ENCODE results near the gene SPINT1. TPM values are rescaled to one million over a fixed set of nuclear protein-coding genes. Genes with fewer than 3 reads are reported as not detected.

SPINT1 gene
- total and polyA plus RNA-seq, 12 donors, result 0.17 to 1.9 (median 0.43) TPM; not detected in 1

DNA sequence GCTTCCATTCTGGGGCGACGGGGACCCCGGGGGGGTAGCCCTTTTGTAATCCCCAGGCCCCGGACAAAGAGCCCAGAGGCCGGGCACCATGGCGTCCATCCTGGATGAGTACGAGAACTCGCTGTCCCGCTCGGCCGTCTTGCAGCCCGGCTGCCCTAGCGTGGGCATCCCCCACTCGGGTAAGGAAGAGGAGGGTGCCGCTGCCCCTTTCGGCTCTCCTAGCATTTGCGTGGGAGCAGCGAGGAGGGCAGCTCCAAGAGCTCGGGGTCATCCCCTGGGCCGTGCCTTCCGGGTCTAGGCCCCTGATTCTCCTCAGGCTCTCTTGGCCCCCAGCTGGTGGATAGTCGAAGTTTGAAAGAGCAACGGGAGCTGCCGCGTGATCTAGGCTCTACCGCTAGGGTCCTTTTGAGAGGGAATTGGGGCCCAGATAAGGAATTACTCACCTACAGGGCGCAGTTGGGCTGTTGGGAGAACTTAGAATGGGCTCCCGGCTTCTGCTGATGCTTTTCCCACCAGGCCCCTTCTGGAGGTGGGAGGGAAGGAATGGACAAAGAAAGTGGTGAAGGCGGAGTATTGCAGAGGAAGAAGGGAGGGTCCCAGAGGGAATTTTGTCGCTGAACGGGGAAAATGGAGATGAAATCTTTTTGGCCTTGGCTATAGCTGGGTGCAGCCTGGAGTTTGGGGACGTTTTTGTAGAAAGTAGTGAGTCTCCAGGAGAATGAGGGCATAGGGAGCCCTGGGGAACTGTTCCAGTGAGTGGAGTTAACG, 51.0 kb downstream of the SPINT1 start:
- intact Hi-C loops (cut with DNase I), result loop anchor here in 9 of 10 donors (1.0 to 10.0 kb wide), 12 partner anchors 36 to 303 kb away; partner anchors contain the start of genes KNL1 (in 5 of the 9), DNAJC17 (in 1 of the 9), INO80 (in 1 of the 9) and RAD51 (in 1 of the 9)

DNA sequence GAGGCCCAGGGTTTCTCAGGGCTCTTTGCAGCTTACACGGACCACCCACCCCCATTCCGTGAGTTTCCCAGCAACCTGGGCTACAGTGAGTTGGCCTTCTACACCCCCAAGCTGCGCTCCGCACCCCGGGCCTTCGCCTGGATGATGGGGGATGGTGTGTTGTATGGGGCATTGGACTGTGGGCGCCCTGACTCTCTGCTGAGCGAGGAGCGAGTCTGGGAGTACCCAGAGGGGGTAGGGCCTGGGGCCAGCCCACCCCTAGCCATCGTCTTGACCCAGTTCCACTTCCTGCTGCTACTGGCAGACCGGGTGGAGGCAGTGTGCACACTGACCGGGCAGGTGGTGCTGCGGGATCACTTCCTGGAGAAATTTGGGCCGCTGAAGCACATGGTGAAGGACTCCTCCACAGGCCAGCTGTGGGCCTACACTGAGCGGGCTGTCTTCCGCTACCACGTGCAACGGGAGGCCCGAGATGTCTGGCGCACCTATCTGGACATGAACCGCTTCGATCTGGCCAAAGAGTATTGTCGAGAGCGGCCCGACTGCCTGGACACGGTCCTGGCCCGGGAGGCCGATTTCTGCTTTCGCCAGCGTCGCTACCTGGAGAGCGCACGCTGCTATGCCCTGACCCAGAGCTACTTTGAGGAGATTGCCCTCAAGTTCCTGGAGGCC, 55.8 kb downstream of the SPINT1 start:
- no peak for DNase-seq
- intact Hi-C loops (cut with DNase I), result loop anchor here in 9 of 10 donors (5.0 to 10.0 kb wide), 11 partner anchors 95 to 433 kb away; partner anchors contain the start of genes INO80 (in 3 of the 9), KNL1 (in 2 of the 9), DNAJC17 (in 1 of the 9) and NUSAP1 (in 1 of the 9)
- WGBS, 2 donors, result 89 to 91% methylated on average over 33 of the region's 33 CpGs

More for the DNA sequence above, 51.0 kb downstream of the SPINT1 start:
- 1 to 2% methylated on average over 33 of the region's 33 CpGs for WGBS, 2 donors
- ATAC-seq (peak; percentile 11 to 56 (median 46)), DNase-seq (peak in 1 of 2 donors; percentile 39)
- TF ChIP-seq, protein P1, sequence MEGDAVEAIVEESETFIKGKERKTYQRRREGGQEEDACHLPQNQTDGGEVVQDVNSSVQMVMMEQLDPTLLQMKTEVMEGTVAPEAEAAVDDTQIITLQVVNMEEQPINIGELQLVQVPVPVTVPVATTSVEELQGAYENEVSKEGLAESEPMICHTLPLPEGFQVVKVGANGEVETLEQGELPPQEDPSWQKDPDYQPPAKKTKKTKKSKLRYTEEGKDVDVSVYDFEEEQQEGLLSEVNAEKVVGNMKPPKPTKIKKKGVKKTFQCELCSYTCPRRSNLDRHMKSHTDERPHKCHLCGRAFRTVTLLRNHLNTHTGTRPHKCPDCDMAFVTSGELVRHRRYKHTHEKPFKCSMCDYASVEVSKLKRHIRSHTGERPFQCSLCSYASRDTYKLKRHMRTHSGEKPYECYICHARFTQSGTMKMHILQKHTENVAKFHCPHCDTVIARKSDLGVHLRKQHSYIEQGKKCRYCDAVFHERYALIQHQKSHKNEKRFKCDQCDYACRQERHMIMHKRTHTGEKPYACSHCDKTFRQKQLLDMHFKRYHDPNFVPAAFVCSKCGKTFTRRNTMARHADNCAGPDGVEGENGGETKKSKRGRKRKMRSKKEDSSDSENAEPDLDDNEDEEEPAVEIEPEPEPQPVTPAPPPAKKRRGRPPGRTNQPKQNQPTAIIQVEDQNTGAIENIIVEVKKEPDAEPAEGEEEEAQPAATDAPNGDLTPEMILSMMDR (IDR thresholded peaks at IDR 0.05), result peak in 7 of 9 donors; percentile 15 to 47 (median 40)
- peak overlapping the region; percentile 69 to 95 (median 86) for H3K27ac ChIP-seq
- peaks cover 0 to 44% (median 29%) of the 10 kb centered on the region in 9 donors for H3K36me3 ChIP-seq
- H3K4me3 ChIP-seq, result peak overlapping the region; percentile 57 to 99 (median 90)
- peaks cover 0 to 30% (median 20%) of the 10 kb centered on the region in 9 donors for H3K4me1 ChIP-seq
- H3K27me3 ChIP-seq, result no peaks in the 10 kb centered on the region
- H3K9me3 ChIP-seq, result no peaks in the 10 kb centered on the region

DNA sequence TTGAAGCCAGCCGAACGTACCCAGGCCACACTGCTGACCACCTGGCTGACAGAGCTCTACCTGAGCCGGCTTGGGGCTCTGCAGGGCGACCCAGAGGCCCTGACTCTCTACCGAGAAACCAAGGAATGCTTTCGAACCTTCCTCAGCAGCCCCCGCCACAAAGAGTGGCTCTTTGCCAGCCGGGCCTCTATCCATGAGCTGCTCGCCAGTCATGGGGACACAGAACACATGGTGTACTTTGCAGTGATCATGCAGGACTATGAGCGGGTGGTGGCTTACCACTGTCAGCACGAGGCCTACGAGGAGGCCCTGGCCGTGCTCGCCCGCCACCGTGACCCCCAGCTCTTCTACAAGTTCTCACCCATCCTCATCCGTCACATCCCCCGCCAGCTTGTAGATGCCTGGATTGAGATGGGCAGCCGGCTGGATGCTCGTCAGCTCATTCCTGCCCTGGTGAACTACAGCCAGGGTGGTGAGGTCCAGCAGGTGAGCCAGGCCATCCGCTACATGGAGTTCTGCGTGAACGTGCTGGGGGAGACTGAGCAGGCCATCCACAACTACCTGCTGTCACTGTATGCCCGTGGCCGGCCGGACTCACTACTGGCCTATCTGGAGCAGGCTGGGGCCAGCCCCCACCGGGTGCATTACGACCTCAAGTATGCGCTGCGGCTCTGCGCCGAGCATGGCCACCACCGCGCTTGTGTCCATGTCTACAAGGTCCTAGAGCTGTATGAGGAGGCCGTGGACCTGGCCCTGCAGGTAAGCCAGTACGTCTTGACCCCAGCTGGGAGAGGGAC, 56.6 kb downstream of the SPINT1 start:
- WGBS, 2 donors, result 87 to 91% methylated on average over 36 of the region's 36 CpGs
- no peak overlapping the region for H3K27ac ChIP-seq
- no peaks in the 10 kb centered on the region for H3K9me3 ChIP-seq
- intact Hi-C loops (cut with DNase I), result loop anchor here in 7 of 10 donors (5.0 to 10.0 kb wide), 6 partner anchors 117 to 432 kb away; partner anchors contain the start of genes INO80 (in 3 of the 7), NUSAP1 (in 1 of the 7) and OIP5 (in 1 of the 7)
- TF ChIP-seq, protein P1 (IDR thresholded peaks at IDR 0.05), result no peak
- ATAC-seq (no peak), DNase-seq (no peak)
- H3K27me3 ChIP-seq, result no peaks in the 10 kb centered on the region
- H3K36me3 ChIP-seq, result peaks cover 0 to 91% (median 55%) of the 10 kb centered on the region in 9 donors
- H3K4me1 ChIP-seq, result peaks cover 2 to 57% (median 30%) of the 10 kb centered on the region in 9 donors
- H3K4me3 ChIP-seq, result no peak overlapping the region

More for the DNA sequence above, 55.8 kb downstream of the SPINT1 start:
- no peak overlapping the region for H3K27ac ChIP-seq
- peaks cover 2 to 56% (median 28%) of the 10 kb centered on the region in 9 donors for H3K4me1 ChIP-seq
- no peak overlapping the region for H3K4me3 ChIP-seq
- ATAC-seq, result no peak
- peaks cover 0 to 87% (median 55%) of the 10 kb centered on the region in 9 donors for H3K36me3 ChIP-seq
- TF ChIP-seq, protein P1 (IDR thresholded peaks at IDR 0.05), result no peak
- H3K27me3 ChIP-seq, result no peaks in the 10 kb centered on the region
- H3K9me3 ChIP-seq, result no peaks in the 10 kb centered on the region

All from heart right ventricle (tissue), 16 donors.